Ishikawa (cell line): ENCODE results near the gene TCEAL7.

Experiments used
- CEBPB ChIP-seq: IDR thresholded peaks from 2 replicates; pipeline ENCODE4 v1.6.1; 2012
- CREB1 ChIP-seq: IDR thresholded peaks from 2 replicates; pipeline ENCODE4 v1.6.1; 2012; ENCODE audit warnings: low read depth
- EGR1 ChIP-seq: IDR thresholded peaks from 2 replicates; pipeline ENCODE4 v1.6.1; 2012
- EP300 ChIP-seq: IDR thresholded peaks from 2 replicates; pipeline ENCODE4 v1.6.1; 2012; ENCODE audit warnings: borderline replicate concordance
- FOXM1 ChIP-seq: IDR thresholded peaks from 2 replicates; pipeline ENCODE4 v1.6.1; 2012; ENCODE audit warnings: low read depth, borderline replicate concordance
- NFIC ChIP-seq: IDR thresholded peaks from 2 replicates; pipeline ENCODE4 v1.6.1; 2012
- RAD21 ChIP-seq: IDR thresholded peaks from 2 replicates; pipeline ENCODE4 v1.6.1; 2012; ENCODE audit warnings: low read depth
- TAF1 ChIP-seq: IDR thresholded peaks from 2 replicates; pipeline ENCODE4 v1.6.1; 2012; ENCODE audit warnings: low read depth, mild to moderate bottlenecking
- TCF12 ChIP-seq: IDR thresholded peaks from 2 replicates; pipeline ENCODE4 v1.6.1; 2012; ENCODE audit warnings: low read depth
- TEAD4 ChIP-seq: IDR thresholded peaks from 2 replicates; pipeline ENCODE4 v1.6.1; 2012
- YY1 ChIP-seq: IDR thresholded peaks from 2 replicates; pipeline ENCODE4 v1.6.1; 2012; ENCODE audit warnings: low read depth
- ZBTB7A ChIP-seq: IDR thresholded peaks from 2 replicates; pipeline ENCODE4 v1.6.1; 2012; ENCODE audit warnings: low read depth
- TF ChIP-seq, protein P1 (sequence below): IDR thresholded peaks from 2 replicates; pipeline ENCODE4 v1.6.1; 2012; ENCODE audit warnings: low read depth, mild to moderate bottlenecking
- TF ChIP-seq, protein P2 (sequence below): IDR thresholded peaks from 2 replicates; pipeline ENCODE4 v1.6.1; 2012
- TF ChIP-seq, protein P3 (sequence below): IDR thresholded peaks from 2 replicates; pipeline ENCODE4 v1.6.1; 2012

TCEAL7 gene

DNA sequence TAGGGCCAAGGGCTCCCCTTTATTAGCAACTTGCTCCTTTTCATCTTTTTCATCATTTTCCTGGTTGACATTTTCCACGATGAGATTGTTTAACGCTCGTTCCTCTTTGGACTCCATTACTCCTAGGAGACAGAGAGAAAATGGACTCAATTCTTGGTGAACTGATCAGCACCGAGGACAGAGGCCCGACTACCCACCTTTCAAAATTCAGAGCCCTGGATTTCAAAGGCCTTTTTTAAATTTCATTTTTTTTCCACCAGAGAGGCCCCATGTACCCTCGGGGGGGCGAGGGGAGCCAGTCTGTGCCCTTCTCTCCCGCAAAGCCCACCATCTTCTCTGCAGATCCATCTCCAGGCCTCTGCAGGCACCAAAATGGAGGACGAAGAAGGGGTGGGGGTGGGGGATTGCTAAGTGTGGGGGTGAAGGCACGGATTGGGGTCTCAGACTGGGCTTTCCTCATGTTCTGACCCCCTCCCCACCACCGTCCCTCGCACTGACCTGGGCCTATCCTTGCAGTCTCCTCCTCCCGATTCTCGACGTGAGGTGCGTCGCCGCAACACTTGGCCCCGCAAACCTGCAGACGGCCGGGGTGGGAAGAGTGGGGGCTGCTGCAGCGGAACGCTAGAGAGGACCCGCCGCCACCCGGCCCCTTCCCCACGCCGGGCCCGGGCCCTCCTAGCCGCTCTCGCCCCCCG, 20.0 kb upstream of the TCEAL7 start:
- TF ChIP-seq ZBTB7A (no peak), TAF1 (no peak), TCF12 (no peak)
- TF ChIP-seq, protein P1, sequence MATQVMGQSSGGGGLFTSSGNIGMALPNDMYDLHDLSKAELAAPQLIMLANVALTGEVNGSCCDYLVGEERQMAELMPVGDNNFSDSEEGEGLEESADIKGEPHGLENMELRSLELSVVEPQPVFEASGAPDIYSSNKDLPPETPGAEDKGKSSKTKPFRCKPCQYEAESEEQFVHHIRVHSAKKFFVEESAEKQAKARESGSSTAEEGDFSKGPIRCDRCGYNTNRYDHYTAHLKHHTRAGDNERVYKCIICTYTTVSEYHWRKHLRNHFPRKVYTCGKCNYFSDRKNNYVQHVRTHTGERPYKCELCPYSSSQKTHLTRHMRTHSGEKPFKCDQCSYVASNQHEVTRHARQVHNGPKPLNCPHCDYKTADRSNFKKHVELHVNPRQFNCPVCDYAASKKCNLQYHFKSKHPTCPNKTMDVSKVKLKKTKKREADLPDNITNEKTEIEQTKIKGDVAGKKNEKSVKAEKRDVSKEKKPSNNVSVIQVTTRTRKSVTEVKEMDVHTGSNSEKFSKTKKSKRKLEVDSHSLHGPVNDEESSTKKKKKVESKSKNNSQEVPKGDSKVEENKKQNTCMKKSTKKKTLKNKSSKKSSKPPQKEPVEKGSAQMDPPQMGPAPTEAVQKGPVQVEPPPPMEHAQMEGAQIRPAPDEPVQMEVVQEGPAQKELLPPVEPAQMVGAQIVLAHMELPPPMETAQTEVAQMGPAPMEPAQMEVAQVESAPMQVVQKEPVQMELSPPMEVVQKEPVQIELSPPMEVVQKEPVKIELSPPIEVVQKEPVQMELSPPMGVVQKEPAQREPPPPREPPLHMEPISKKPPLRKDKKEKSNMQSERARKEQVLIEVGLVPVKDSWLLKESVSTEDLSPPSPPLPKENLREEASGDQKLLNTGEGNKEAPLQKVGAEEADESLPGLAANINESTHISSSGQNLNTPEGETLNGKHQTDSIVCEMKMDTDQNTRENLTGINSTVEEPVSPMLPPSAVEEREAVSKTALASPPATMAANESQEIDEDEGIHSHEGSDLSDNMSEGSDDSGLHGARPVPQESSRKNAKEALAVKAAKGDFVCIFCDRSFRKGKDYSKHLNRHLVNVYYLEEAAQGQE: peak; percentile 72

DNA sequence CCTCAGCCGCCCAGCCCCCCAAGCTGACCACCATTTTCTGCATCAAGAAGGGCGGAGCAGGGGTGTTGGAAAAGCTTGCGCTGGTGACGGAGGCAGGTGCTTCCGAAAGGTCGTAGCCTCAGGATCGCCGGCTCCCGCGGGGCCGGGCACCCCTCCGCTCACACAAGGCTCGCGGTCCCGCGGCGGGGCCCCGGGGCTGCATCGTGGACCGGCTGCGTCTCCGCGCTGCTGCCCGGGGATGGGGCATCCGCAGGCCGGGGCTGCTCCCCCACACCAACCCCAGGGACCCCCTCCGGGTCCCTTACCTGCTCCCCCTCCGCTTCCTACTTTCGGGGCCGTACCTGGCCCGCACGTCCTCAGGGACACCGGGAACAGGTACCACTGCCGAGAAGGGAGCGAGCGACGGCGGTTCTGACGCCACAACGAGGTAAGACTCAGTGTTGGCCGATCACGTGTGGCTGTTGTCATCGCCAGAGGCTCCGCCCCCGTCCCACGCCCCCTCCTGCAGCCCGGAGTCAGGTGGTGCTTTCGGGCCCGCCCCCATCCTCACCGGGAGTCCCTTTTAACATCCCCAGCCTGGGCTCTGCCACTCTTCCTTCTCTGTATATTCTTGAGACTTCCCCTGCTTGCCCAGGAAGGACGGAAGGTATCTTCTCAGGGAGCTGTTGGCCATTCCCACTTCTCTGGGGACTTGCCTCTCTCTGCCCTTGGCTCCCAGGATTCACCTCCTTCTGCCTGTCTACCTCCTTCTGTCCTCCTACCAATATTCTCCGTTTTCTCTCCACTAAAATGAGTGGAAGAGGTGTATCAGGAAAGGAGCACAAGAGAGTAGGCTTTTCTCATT, 19.3 kb upstream of the TCEAL7 start, which contains the start of gene BEX2:
TSS of gene BEX2 (minus strand) at position 436 of the 844 bp plus-strand sequence. CDS start 1,014 bp downstream, outside the sequence.
- no peak for TF ChIP-seq FOXM1
- TF ChIP-seq EGR1: no peak
- TF ChIP-seq, protein P2, sequence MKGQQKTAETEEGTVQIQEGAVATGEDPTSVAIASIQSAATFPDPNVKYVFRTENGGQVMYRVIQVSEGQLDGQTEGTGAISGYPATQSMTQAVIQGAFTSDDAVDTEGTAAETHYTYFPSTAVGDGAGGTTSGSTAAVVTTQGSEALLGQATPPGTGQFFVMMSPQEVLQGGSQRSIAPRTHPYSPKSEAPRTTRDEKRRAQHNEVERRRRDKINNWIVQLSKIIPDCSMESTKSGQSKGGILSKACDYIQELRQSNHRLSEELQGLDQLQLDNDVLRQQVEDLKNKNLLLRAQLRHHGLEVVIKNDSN: peak; percentile 95
- TF ChIP-seq CEBPB: no peak
- no peak for TF ChIP-seq NFIC
- TF ChIP-seq YY1: no peak
- no peak for TF ChIP-seq RAD21
- peak; percentile 64; the same call in 1 of the 2 replicates for TF ChIP-seq TAF1
- TF ChIP-seq, protein P3, sequence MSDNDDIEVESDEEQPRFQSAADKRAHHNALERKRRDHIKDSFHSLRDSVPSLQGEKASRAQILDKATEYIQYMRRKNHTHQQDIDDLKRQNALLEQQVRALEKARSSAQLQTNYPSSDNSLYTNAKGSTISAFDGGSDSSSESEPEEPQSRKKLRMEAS: 0 out of 2 replicates have a peak, but pooled peaks have one; percentile 31
- no peak for TF ChIP-seq TCF12
- no peak for TF ChIP-seq ZBTB7A
- TF ChIP-seq EP300: no peak

DNA sequence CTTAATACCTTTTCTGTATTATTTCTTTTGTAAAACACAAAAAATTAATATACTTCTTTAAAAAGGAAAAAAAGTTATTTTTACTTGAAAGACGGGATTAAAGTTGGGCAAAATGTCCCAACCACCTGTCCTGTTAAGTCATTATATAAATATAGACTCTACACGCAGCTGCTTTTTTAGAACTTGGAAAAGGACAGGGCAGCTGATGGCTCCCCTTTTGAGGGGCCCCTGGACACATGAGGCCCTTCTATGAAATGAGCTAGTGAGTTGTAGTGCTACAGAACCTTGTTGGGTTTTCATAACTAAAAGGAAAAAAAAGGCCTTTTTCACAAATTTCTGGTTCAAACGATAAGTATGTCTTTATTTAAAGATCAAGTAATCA, 18.6 kb upstream of the TCEAL7 start:
- TF ChIP-seq CREB1 (no peak), NFIC (no peak), RAD21 (no peak), TEAD4 (no peak), YY1 (no peak), FOXM1 (no peak), TCF12 (no peak), EGR1 (no peak), CEBPB (no peak), EP300 (no peak)
- TF ChIP-seq, protein P2: no peak
- TF ChIP-seq, protein P3: no peak
- TF ChIP-seq, protein P1: no peak

DNA sequence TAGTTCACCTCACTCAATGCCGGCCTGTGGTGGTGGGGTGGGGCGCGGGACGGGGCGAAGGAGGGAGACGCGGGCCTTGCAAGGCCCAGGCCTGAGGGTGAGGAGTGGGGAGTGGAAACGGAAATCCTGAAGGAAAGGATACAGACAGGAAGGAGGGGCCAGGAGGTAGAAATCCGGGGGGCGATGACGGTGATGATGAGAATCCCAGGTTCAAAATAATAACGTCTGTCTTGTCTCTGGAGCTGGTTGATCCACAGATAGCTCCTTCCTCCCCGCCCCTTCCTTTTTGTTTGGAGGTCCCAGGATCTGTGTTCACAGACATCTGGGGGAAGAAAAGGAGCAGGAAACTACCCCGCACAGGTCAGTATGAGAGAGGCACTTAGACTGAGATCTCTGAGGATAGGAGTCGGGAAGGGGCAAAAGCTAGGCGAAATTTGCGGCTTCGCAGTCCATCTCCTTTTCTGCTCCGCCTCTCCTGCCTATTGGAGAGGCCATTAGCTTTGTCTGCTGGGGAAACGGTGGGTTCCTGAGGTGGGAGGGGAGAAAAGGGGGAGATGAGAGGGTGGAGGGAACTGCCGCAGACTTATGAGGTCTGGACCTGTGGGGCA, 746 bp downstream of the TCEAL7 start:
- no peak for TF ChIP-seq ZBTB7A
- no peak for TF ChIP-seq TCF12
- TF ChIP-seq CREB1: no peak
- no peak for TF ChIP-seq RAD21
- no peak for TF ChIP-seq FOXM1
- no peak for TF ChIP-seq NFIC
- TF ChIP-seq EGR1: no peak
- TF ChIP-seq, protein P3: no peak
- no peak for TF ChIP-seq EP300
- TF ChIP-seq, protein P2: no peak
- no peak for TF ChIP-seq CEBPB
